GM19455 (cell line): ENCODE results near the gene SHANK2.

Experiments
- ATAC-seq: cut with Tn5 transposase; IDR thresholded peaks from one replicate; pipeline ENCODE4 v1.9.1; 2021; ENCODE audit not compliant: unreplicated experiment

Gene SHANK2

GRCh38 chr11:71269603-71270511 is 17.5 kb upstream of the SHANK2 start:
- no peak for ATAC-seq

GRCh38 chr11:71268706-71269321 is 16.4 kb upstream of the SHANK2 start:
- no peak for ATAC-seq

GRCh38 chr11:71267807-71268421 is 15.5 kb upstream of the SHANK2 start:
- ATAC-seq = no peak

- ATAC-seq = no peak
These were observed 13.9 kb upstream of the SHANK2 start for GRCh38 chr11:71266114-71266833.

GRCh38 chr11:71265559-71266092 is 13.2 kb upstream of the SHANK2 start:
- ATAC-seq = no peak

GRCh38 chr11:71263386-71263785 is 11.0 kb upstream of the SHANK2 start:
- no peak for ATAC-seq

GRCh38 chr11:71255800-71256479 is 3.6 kb upstream of the SHANK2 start:
- no peak for ATAC-seq

- no peak for ATAC-seq
These were observed 2.9 kb upstream of the SHANK2 start for GRCh38 chr11:71255323-71255722.

- no peak for ATAC-seq
These were observed 1.4 kb upstream of the SHANK2 start for GRCh38 chr11:71253794-71254193.

GRCh38 chr11:71252770-71253730 is 673 bp upstream of the SHANK2 start:
- no peak for ATAC-seq

- no peak for ATAC-seq
These were observed 562 bp downstream of the SHANK2 start for GRCh38 chr11:71251761-71252268.

- ATAC-seq = no peak
These were observed 1.1 kb downstream of the SHANK2 start for GRCh38 chr11:71251151-71251721.

- ATAC-seq = no peak
These were observed 1.7 kb downstream of the SHANK2 start for GRCh38 chr11:71250523-71251150.

- ATAC-seq = no peak
These were observed 3.1 kb downstream of the SHANK2 start for GRCh38 chr11:71249301-71249700.

GRCh38 chr11:71248656-71249055 is 3.7 kb downstream of the SHANK2 start:
- no peak for ATAC-seq

- no peak for ATAC-seq
These were observed 4.2 kb downstream of the SHANK2 start for GRCh38 chr11:71248251-71248570.

- no peak for ATAC-seq
These were observed 4.7 kb downstream of the SHANK2 start for GRCh38 chr11:71247551-71248250.

- no peak for ATAC-seq
These were observed 5.8 kb downstream of the SHANK2 start for GRCh38 chr11:71246559-71246958.
